ENCODE measurements around the gene SLMAP. TPM values are rescaled to one million over a fixed set of nuclear protein-coding genes. Genes with fewer than 3 reads are reported as not detected.

SLMAP gene
- total RNA-seq, 1 experiment from 2014 or later = 49.2 TPM

GRCh38 chr3:57753016-57753415 is 3.1 kb upstream of the SLMAP start:
- H3K9me3 ChIP-seq (ENCODE audit: control insufficient read depth, insufficient read depth, low read depth, low read length) = no peaks in the 10 kb centered on the region
- TF ChIP-seq TCF7L2 (IDR thresholded peaks at IDR 0.05; ENCODE audit: low read depth, low read length) (no peak), POLR2AphosphoS5 (IDR thresholded peaks at IDR 0.05; ENCODE audit: low read depth, low read length) (no peak), SIN3A (IDR thresholded peaks at IDR 0.05; ENCODE audit: borderline replicate concordance, insufficient read depth, low read depth, low read length) (no peak), REST (IDR thresholded peaks at IDR 0.05; ENCODE audit: insufficient read depth in 1 of 2, low read depth in 2 of 2, low read length in 1 of 2) (no peak)
- TF ChIP-seq, protein P1, sequence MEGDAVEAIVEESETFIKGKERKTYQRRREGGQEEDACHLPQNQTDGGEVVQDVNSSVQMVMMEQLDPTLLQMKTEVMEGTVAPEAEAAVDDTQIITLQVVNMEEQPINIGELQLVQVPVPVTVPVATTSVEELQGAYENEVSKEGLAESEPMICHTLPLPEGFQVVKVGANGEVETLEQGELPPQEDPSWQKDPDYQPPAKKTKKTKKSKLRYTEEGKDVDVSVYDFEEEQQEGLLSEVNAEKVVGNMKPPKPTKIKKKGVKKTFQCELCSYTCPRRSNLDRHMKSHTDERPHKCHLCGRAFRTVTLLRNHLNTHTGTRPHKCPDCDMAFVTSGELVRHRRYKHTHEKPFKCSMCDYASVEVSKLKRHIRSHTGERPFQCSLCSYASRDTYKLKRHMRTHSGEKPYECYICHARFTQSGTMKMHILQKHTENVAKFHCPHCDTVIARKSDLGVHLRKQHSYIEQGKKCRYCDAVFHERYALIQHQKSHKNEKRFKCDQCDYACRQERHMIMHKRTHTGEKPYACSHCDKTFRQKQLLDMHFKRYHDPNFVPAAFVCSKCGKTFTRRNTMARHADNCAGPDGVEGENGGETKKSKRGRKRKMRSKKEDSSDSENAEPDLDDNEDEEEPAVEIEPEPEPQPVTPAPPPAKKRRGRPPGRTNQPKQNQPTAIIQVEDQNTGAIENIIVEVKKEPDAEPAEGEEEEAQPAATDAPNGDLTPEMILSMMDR (IDR thresholded peaks at IDR 0.05) = no peak
- ATAC-seq (no peak), DNase-seq (ENCODE audit: low read depth, low spot score) (no peak)
- no peaks in the 10 kb centered on the region for H3K27me3 ChIP-seq (ENCODE audit: control insufficient read depth, insufficient read depth, low read length)
- H3K4me3 ChIP-seq (ENCODE audit: low read depth in 2 of 2, low read length in 2 of 2) = no peak overlapping the region
- intact Hi-C loops (cut with micrococcal nuclease; ENCODE audit: unreplicated experiment) = no loop called here
- CTCF ChIA-PET = no interaction called here
- peaks cover 11% of the 10 kb centered on the region for H3K4me1 ChIP-seq (ENCODE audit: control insufficient read depth, insufficient read depth, low read length)
- POLR2A ChIA-PET = no interaction called here
- BruUV-seq (replicated peaks) = no TSS peak
- no peak overlapping the region; the same call in 1 of the 2 replicates for H3K27ac ChIP-seq (ENCODE audit: low read length)
- in situ Hi-C loops (cut with HindIII; ENCODE audit: low pct_unique_long_range_greater_than_20kb, low sequenced_read_pairs) = no loop called here
- peaks cover 2% of the 10 kb centered on the region; the same call in 1 of the 2 replicates for H3K36me3 ChIP-seq (ENCODE audit: control insufficient read depth, insufficient read depth, low read length)

- H3K4me1 ChIP-seq (ENCODE audit: control insufficient read depth, insufficient read depth, low read length) = peaks cover 14% of the 10 kb centered on the region
- TF ChIP-seq REST (IDR thresholded peaks at IDR 0.05; ENCODE audit: insufficient read depth in 1 of 2, low read depth in 2 of 2, low read length in 1 of 2) (no peak), TCF7L2 (IDR thresholded peaks at IDR 0.05; ENCODE audit: low read depth, low read length) (no peak), POLR2AphosphoS5 (IDR thresholded peaks at IDR 0.05; ENCODE audit: low read depth, low read length) (no peak), SIN3A (IDR thresholded peaks at IDR 0.05; ENCODE audit: borderline replicate concordance, insufficient read depth, low read depth, low read length) (no peak)
- TF ChIP-seq, protein P1 (IDR thresholded peaks at IDR 0.05) = no peak
- CTCF ChIA-PET = interaction anchor here (0.6 kb wide), 1 partner anchor 39 kb away, joined by 4 read pairs; no protein-coding TSS in a partner anchor
- peak overlapping the region; percentile 73 to 77 for H3K4me3 ChIP-seq (ENCODE audit: low read depth in 2 of 2, low read length in 2 of 2)
- peaks cover 9% of the 10 kb centered on the region for H3K36me3 ChIP-seq (ENCODE audit: control insufficient read depth, insufficient read depth, low read length)
- POLR2A ChIA-PET = no interaction called here
- DNase-seq (ENCODE audit: low read depth, low spot score) (no peak), ATAC-seq (no peak)
- no peaks in the 10 kb centered on the region for H3K9me3 ChIP-seq (ENCODE audit: control insufficient read depth, insufficient read depth, low read depth, low read length)
- no TSS peak for BruUV-seq (replicated peaks)
- peak overlapping the region; percentile 95 for H3K27ac ChIP-seq (ENCODE audit: low read length)
- in situ Hi-C loops (cut with HindIII; ENCODE audit: low pct_unique_long_range_greater_than_20kb, low sequenced_read_pairs) (no loop called here), intact Hi-C loops (cut with micrococcal nuclease; ENCODE audit: unreplicated experiment) (loop anchor here (2.0 kb wide), 1 partner anchor 63 kb away; the partner anchor contains the start of gene DENND6A)
- H3K27me3 ChIP-seq (ENCODE audit: control insufficient read depth, insufficient read depth, low read length) = no peaks in the 10 kb centered on the region
Observed at GRCh38 chr3:57755368-57755675, 787 bp upstream of the SLMAP start.
